Uterus (tissue), 2 donors: ENCODE data around the gene BCAS3.

Experiments used
- CTCF ChIP-seq, 4 experiments: fragments of 200-600 bp in 2 of 4; fragments of 450-650 bp in 2 of 4; sonication (generic) in 2 of 4; IDR thresholded peaks; one replicate each; pipeline ENCODE4 v1.5.1; 2016 to 2019; ENCODE audit warnings: antibody characterized with exemption in 4 of 4, mild to moderate bottlenecking in 2 of 4, moderate library complexity in 1 of 4
- POLR2A ChIP-seq, 2 donors: fragments of 450-650 bp; IDR thresholded peaks; one replicate each; pipeline ENCODE4 v1.6.1; 2016; ENCODE audit warnings: antibody characterized with exemption in 2 of 2, mild to moderate bottlenecking in 1 of 2, moderate library complexity in 1 of 2

- TF ChIP-seq POLR2A (IDR thresholded peaks at IDR 0.05), result no peak
- no peak for TF ChIP-seq CTCF (IDR thresholded peaks at IDR 0.05)
Observed at GRCh38 chr17:61124562-61124961, 446.9 kb downstream of the BCAS3 start.
